ENCODE results near the gene RTP5. TPM values are rescaled to one million over a fixed set of nuclear protein-coding genes. Genes with fewer than 3 reads are reported as not detected.
"Not testable (repeated sequence)": the region's sequence is repeated elsewhere in the genome, so short reads cannot be mapped to it uniquely, and the experiment has no call there.

RTP5 gene
- total RNA-seq, 2 experiments from 2014 or later, result 0.30 to 0.36 TPM

- no peaks in the 10 kb centered on the region for H3K4me1 Mint-ChIP-seq (ENCODE audit: low read depth)
- H3K4me3 ChIP-seq (ENCODE audit: low read length), result no peak overlapping the region
- H3K36me3 ChIP-seq (ENCODE audit: insufficient read depth, low read length), result peaks cover 7% of the 10 kb centered on the region
- H3K4me3 Mint-ChIP-seq, result no peak overlapping the region
- ChIA-PET CTCF (no interaction called here), POLR2A (no interaction called here)
- peaks cover 19% of the 10 kb centered on the region for H3K36me3 Mint-ChIP-seq (ENCODE audit: low read depth)
- TF ChIP-seq, protein P1, sequence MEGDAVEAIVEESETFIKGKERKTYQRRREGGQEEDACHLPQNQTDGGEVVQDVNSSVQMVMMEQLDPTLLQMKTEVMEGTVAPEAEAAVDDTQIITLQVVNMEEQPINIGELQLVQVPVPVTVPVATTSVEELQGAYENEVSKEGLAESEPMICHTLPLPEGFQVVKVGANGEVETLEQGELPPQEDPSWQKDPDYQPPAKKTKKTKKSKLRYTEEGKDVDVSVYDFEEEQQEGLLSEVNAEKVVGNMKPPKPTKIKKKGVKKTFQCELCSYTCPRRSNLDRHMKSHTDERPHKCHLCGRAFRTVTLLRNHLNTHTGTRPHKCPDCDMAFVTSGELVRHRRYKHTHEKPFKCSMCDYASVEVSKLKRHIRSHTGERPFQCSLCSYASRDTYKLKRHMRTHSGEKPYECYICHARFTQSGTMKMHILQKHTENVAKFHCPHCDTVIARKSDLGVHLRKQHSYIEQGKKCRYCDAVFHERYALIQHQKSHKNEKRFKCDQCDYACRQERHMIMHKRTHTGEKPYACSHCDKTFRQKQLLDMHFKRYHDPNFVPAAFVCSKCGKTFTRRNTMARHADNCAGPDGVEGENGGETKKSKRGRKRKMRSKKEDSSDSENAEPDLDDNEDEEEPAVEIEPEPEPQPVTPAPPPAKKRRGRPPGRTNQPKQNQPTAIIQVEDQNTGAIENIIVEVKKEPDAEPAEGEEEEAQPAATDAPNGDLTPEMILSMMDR (IDR thresholded peaks at IDR 0.05), result no peak
- H3K9me3 Mint-ChIP-seq, result no peaks in the 10 kb centered on the region
- peaks cover 0 to 3% of the 10 kb centered on the region in 2 experiments for H3K9me3 ChIP-seq (ENCODE audit: control insufficient read depth in 1 of 2, insufficient read depth in 1 of 2, low read length in 2 of 2)
- DNase-seq (peak in 1 of 14 experiments; percentile 29), ATAC-seq (ENCODE audit: poor library complexity) (no peak)
- no peak overlapping the region for H3K27ac ChIP-seq (ENCODE audit: low read depth in 1 of 2, low read length in 2 of 2)
- H3K27ac Mint-ChIP-seq, result no peak overlapping the region
- no peaks in the 10 kb centered on the region for H3K27me3 ChIP-seq (ENCODE audit: control insufficient read depth in 1 of 2, insufficient read depth in 2 of 2, low read length in 2 of 2)
- no peaks in the 10 kb centered on the region for H3K27me3 Mint-ChIP-seq
- intact Hi-C loops (cut with DNase I, micrococcal nuclease), result no loop called here
- peaks cover 9% of the 10 kb centered on the region for H3K4me1 ChIP-seq (ENCODE audit: insufficient read depth, low read length)
Measured at GRCh38 chr2:241905716-241906377, 36.3 kb downstream of the RTP5 start.

- H3K4me1 Mint-ChIP-seq (ENCODE audit: low read depth); intact Hi-C loops (cut with DNase I, micrococcal nuclease); POLR2A ChIA-PET; H3K4me3 ChIP-seq (ENCODE audit: low read length); H3K27me3 Mint-ChIP-seq; H3K4me3 Mint-ChIP-seq; H3K9me3 Mint-ChIP-seq; H3K36me3 ChIP-seq (ENCODE audit: insufficient read depth, low read length); H3K27ac Mint-ChIP-seq; CTCF ChIA-PET; H3K4me1 ChIP-seq (ENCODE audit: insufficient read depth, low read length); H3K9me3 ChIP-seq (ENCODE audit: control insufficient read depth in 1 of 2, insufficient read depth in 1 of 2, low read length in 2 of 2); H3K27me3 ChIP-seq (ENCODE audit: control insufficient read depth in 1 of 2, insufficient read depth in 2 of 2, low read length in 2 of 2); ATAC-seq (ENCODE audit: poor library complexity); H3K27ac ChIP-seq (ENCODE audit: low read depth in 1 of 2, low read length in 2 of 2): not testable (repeated sequence)
- DNase-seq, result peak in 1 of 14 experiments; percentile 1
- H3K36me3 Mint-ChIP-seq (ENCODE audit: low read depth), result peaks cover 22% of the 10 kb centered on the region
Measured at GRCh38 chr2:241906378-241906770, 36.8 kb downstream of the RTP5 start.

- no peaks in the 10 kb centered on the region for H3K27me3 ChIP-seq (ENCODE audit: control insufficient read depth in 1 of 2, insufficient read depth in 2 of 2, low read length in 2 of 2)
- Mint-ChIP-seq H3K36me3 (ENCODE audit: low read depth) (peaks cover 25% of the 10 kb centered on the region), H3K9me3 (no peaks in the 10 kb centered on the region), H3K27me3 (no peaks in the 10 kb centered on the region), H3K27ac (no peak overlapping the region), H3K4me1 (ENCODE audit: low read depth) (no peaks in the 10 kb centered on the region), H3K4me3 (no peak overlapping the region)
- intact Hi-C loops (cut with DNase I, micrococcal nuclease), result no loop called here
- DNase-seq (peak in 1 of 14 experiments; percentile 16), ATAC-seq (ENCODE audit: poor library complexity) (no peak)
- peaks cover 8% of the 10 kb centered on the region for H3K36me3 ChIP-seq (ENCODE audit: insufficient read depth, low read length)
- no peak overlapping the region for H3K27ac ChIP-seq (ENCODE audit: low read depth in 1 of 2, low read length in 2 of 2)
- H3K4me1 ChIP-seq (ENCODE audit: insufficient read depth, low read length), result peaks cover 4% of the 10 kb centered on the region
- CTCF ChIA-PET, result no interaction called here
- POLR2A ChIA-PET, result no interaction called here
- TF ChIP-seq, protein P1 (IDR thresholded peaks at IDR 0.05), result no peak
- H3K9me3 ChIP-seq (ENCODE audit: control insufficient read depth in 1 of 2, insufficient read depth in 1 of 2, low read length in 2 of 2), result peaks cover 0 to 6% of the 10 kb centered on the region in 2 experiments
- no peak overlapping the region for H3K4me3 ChIP-seq (ENCODE audit: low read length)
Measured at GRCh38 chr2:241906826-241907570, 37.5 kb downstream of the RTP5 start.

GRCh38 chr2:241907831-241908230, 38.3 kb downstream of the RTP5 start:
- intact Hi-C loops (cut with DNase I, micrococcal nuclease); H3K36me3 ChIP-seq (ENCODE audit: insufficient read depth, low read length); CTCF ChIA-PET; H3K27me3 ChIP-seq (ENCODE audit: control insufficient read depth in 1 of 2, insufficient read depth in 2 of 2, low read length in 2 of 2); H3K4me1 ChIP-seq (ENCODE audit: insufficient read depth, low read length); POLR2A ChIA-PET; H3K27ac ChIP-seq (ENCODE audit: low read depth in 1 of 2, low read length in 2 of 2); H3K4me1 Mint-ChIP-seq (ENCODE audit: low read depth); H3K4me3 ChIP-seq (ENCODE audit: low read length); H3K9me3 Mint-ChIP-seq; ATAC-seq (ENCODE audit: poor library complexity); H3K27ac Mint-ChIP-seq; H3K9me3 ChIP-seq (ENCODE audit: control insufficient read depth in 1 of 2, insufficient read depth in 1 of 2, low read length in 2 of 2); H3K27me3 Mint-ChIP-seq; H3K4me3 Mint-ChIP-seq: not testable (repeated sequence)
- peak in 1 of 14 experiments; percentile 15 for DNase-seq
- H3K36me3 Mint-ChIP-seq (ENCODE audit: low read depth), result peaks cover 29% of the 10 kb centered on the region
